Measurements from ENCODE around the gene ARMH2. TPM values are rescaled to one million over a fixed set of nuclear protein-coding genes. Genes with fewer than 3 reads are reported as not detected.

ARMH2 gene
- total RNA-seq, 1 experiment from 2014 or later = not detected

GRCh38 chr6:24752917-24753492 lies 45.7 kb downstream of the ARMH2 start:
- H3K23ac ChIP-seq (ENCODE audit: insufficient read length, low read depth, low read length) = no peak overlapping the region
- Mint-ChIP-seq H3K36me3 (ENCODE audit: insufficient read depth in 1 of 3, low read depth in 3 of 3) (0 out of 7 replicates have a peak, but pooled peaks cover 0 to 1% (median 0%) of the 10 kb centered on the region in 3 experiments), H3K9me3 (peaks cover 6 to 11% of the 10 kb centered on the region in 2 experiments; a peak in 4 of 5 replicates), H3K27me3 (ENCODE audit: low read depth) (peaks cover 5% of the 10 kb centered on the region; the same call in 1 of the 2 replicates), H3K4me1 (peaks cover 0 to 5% of the 10 kb centered on the region in 2 experiments; a peak in 3 of 4 replicates), H3K27ac (no peak overlapping the region), H3K4me3 (no peak overlapping the region)
- WGBS (ENCODE audit: extremely low coverage, insufficient read length, low lambda C conversion rate) = no CpG with 5 or more reads among the region's 1 CpG
- H4K91ac ChIP-seq (ENCODE audit: insufficient read length, low read depth, low read length) = no peak overlapping the region
- H3K9me3 ChIP-seq (ENCODE audit: control insufficient read depth, low read depth, low read length) = no peaks in the 10 kb centered on the region
- H3K14ac ChIP-seq (ENCODE audit: insufficient read depth, low read length) = no peak overlapping the region
- no peak overlapping the region for H3K9ac ChIP-seq (ENCODE audit: extremely low read depth, insufficient read length, low read length)
- no peak overlapping the region for H3K18ac ChIP-seq (ENCODE audit: insufficient read length, low read depth, low read length)
- no peak overlapping the region for H2BK5ac ChIP-seq (ENCODE audit: insufficient read length, low read length)
- no peak for DNase-seq
- H3K27me3 ChIP-seq (ENCODE audit: insufficient read depth, low read length) = no peaks in the 10 kb centered on the region
- H3K79me2 ChIP-seq (ENCODE audit: insufficient read depth, low read length) = no peaks in the 10 kb centered on the region
- no peaks in the 10 kb centered on the region for H3K4me1 ChIP-seq (ENCODE audit: insufficient read depth, low read length)
- no peak overlapping the region for H2AFZ ChIP-seq (ENCODE audit: low read length)
- no peak overlapping the region for H4K5ac ChIP-seq (ENCODE audit: insufficient read length, low read depth, low read length)
- no peak overlapping the region for H2BK120ac ChIP-seq (ENCODE audit: low read depth, low read length, poor library complexity, severe bottlenecking)
- no peak overlapping the region for H3K4me2 ChIP-seq (ENCODE audit: insufficient read depth, insufficient read length, low read length)
- H3K27ac ChIP-seq (ENCODE audit: insufficient read length, low read depth, low read length) = no peak overlapping the region
- TF ChIP-seq, protein P1, sequence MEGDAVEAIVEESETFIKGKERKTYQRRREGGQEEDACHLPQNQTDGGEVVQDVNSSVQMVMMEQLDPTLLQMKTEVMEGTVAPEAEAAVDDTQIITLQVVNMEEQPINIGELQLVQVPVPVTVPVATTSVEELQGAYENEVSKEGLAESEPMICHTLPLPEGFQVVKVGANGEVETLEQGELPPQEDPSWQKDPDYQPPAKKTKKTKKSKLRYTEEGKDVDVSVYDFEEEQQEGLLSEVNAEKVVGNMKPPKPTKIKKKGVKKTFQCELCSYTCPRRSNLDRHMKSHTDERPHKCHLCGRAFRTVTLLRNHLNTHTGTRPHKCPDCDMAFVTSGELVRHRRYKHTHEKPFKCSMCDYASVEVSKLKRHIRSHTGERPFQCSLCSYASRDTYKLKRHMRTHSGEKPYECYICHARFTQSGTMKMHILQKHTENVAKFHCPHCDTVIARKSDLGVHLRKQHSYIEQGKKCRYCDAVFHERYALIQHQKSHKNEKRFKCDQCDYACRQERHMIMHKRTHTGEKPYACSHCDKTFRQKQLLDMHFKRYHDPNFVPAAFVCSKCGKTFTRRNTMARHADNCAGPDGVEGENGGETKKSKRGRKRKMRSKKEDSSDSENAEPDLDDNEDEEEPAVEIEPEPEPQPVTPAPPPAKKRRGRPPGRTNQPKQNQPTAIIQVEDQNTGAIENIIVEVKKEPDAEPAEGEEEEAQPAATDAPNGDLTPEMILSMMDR (conservative IDR thresholded peaks at IDR 0.05) = no peak
- no peak overlapping the region for H2AK5ac ChIP-seq (ENCODE audit: insufficient read length, low read length)
- no peak overlapping the region for H4K8ac ChIP-seq (replicated peaks; ENCODE audit: insufficient read length, low read depth, low read length)
- H3K56ac ChIP-seq (ENCODE audit: insufficient read length, low read depth, low read length) = no peak overlapping the region
- H3K23me2 ChIP-seq (ENCODE audit: insufficient read length, low read depth, low read length, poor library complexity, severe bottlenecking) = no peaks in the 10 kb centered on the region
- no peak overlapping the region for H2BK12ac ChIP-seq (ENCODE audit: insufficient read length, low read depth, low read length)
- H2BK15ac ChIP-seq (ENCODE audit: low read depth, low read length) = no peak overlapping the region
- no peaks in the 10 kb centered on the region for H4K20me1 ChIP-seq (ENCODE audit: control insufficient read depth, insufficient read depth, insufficient read length)
- H3K4ac ChIP-seq (ENCODE audit: low read depth, low read length) = no peak overlapping the region
- no peak overlapping the region for H2BK20ac ChIP-seq (ENCODE audit: low read depth, low read length, poor library complexity, severe bottlenecking)
- H3K79me1 ChIP-seq (ENCODE audit: insufficient read depth, low read depth, low read length, poor library complexity, severe bottlenecking) = no peaks in the 10 kb centered on the region
- no peak overlapping the region for H3T11ph ChIP-seq (ENCODE audit: low read length)
